ENCODE data around the gene SCTR. TPM values are rescaled to one million over a fixed set of nuclear protein-coding genes. Genes with fewer than 3 reads are reported as not detected.

The SCTR gene
- total and polyA plus RNA-seq, 2 donors (not counting 1 experiment from before 2014, with no cell fraction given), result not detected

GRCh38 chr2:119475857-119476244, 48.4 kb downstream of the SCTR start:
- H3K9me3 Mint-ChIP-seq (ENCODE audit: insufficient read depth), result no peaks in the 10 kb centered on the region
- no peaks in the 10 kb centered on the region for H3K79me2 ChIP-seq (ENCODE audit: control insufficient read depth, insufficient read depth, low read length)
- no peak overlapping the region for H3K27ac ChIP-seq (ENCODE audit: low read length in 2 of 2)
- POLR2A ChIA-PET, result no interaction called here
- H3K9me3 ChIP-seq (ENCODE audit: control extremely low read depth in 1 of 3, control insufficient read depth in 2 of 3, insufficient read depth in 1 of 3, low read length in 2 of 3), result no peaks in the 10 kb centered on the region
- peaks cover 0 to 10% (median 2%) of the 10 kb centered on the region in 4 experiments for H3K27me3 ChIP-seq (replicated peaks in 1 of 4; ENCODE audit: control extremely low read depth in 1 of 4, control insufficient read depth in 3 of 4, insufficient read depth in 4 of 4, low read length in 3 of 4)
- H2AFZ ChIP-seq (ENCODE audit: insufficient read depth, low read depth, low read length, poor library complexity, severe bottlenecking), result no peak overlapping the region
- no peaks in the 10 kb centered on the region for H3K4me1 Mint-ChIP-seq
- no peak overlapping the region for H3K27ac Mint-ChIP-seq
- no peaks in the 10 kb centered on the region for H3K36me3 ChIP-seq (replicated peaks in 1 of 2; ENCODE audit: control extremely low read depth in 1 of 2, control insufficient read depth in 1 of 2, extremely low read depth in 1 of 2, insufficient read depth in 2 of 2, low read length in 1 of 2)
- 86% methylated on average over 6 of the region's 6 CpGs for WGBS (ENCODE audit: insufficient coverage)
- TF ChIP-seq CTCF (IDR thresholded peaks at IDR 0.05) (no peak), EZH2 (IDR thresholded peaks at IDR 0.05; ENCODE audit: borderline replicate concordance, insufficient read depth, low read depth, low read length, poor library complexity, severe bottlenecking) (no peak)
- H3K27me3 Mint-ChIP-seq, result peaks cover 21% of the 10 kb centered on the region
- ATAC-seq (ENCODE audit: low read depth) (no peak), DNase-seq (no peak)
- no peak overlapping the region for H3K4me3 ChIP-seq (ENCODE audit: control extremely low read depth in 1 of 5, extremely low read depth in 1 of 5, insufficient read depth in 1 of 5, low read depth in 2 of 5, low read length in 4 of 5)
- CTCF ChIA-PET, result interaction anchor here (0.6 to 3.3 kb wide), 12 partner anchors 8 to 1254 kb away, joined by 3 to 41 read pairs (median 5); no protein-coding TSS in a partner anchor
- H3K4me1 ChIP-seq (ENCODE audit: control insufficient read depth in 2 of 2, insufficient read depth in 2 of 2, low read length in 2 of 2), result no peaks in the 10 kb centered on the region
- no peak overlapping the region for H3K9ac ChIP-seq (ENCODE audit: low read length)
- intact Hi-C loops (cut with micrococcal nuclease), result loop anchor here (5.0 kb wide), 1 partner anchor 254 kb away; the partner anchor contains the start of gene STEAP3
- no peaks in the 10 kb centered on the region for H4K20me1 ChIP-seq (ENCODE audit: control insufficient read depth, insufficient read depth, low read length, poor library complexity, severe bottlenecking)
- H3K4me3 Mint-ChIP-seq, result no peak overlapping the region
- no peak overlapping the region for H3K4me2 ChIP-seq (replicated peaks; ENCODE audit: low read depth, low read length, poor library complexity, severe bottlenecking)

DNA sequence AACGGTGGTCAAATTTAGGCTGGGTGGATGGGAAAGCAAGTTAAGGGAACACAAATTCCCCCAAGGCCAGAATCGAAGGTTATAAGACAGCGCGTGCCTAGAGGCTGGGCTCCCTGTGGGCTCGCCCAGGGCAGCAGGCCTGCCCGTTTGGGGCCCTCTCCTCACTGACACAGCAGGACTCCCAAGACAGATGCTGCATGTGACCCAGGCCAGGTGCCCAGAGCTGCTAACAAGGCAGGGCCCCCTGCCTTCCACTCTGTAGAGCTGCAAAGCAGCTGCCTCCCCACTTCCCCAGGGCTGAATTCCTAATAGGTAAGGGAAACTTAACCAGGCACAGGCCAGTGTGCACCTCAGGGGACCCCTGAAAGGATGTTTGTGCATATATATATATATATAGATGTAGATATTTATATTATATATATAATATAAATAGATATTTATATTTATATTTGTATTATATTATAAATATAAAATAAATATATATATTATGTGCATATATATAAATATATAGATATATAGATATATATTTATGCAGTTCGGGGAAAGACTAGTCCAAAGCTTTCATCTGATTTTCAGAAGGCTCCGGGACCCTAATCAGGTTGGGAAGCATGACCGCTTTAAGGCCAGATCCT, 48.9 kb downstream of the SCTR start:
- H3K9ac ChIP-seq (ENCODE audit: low read length), result no peak overlapping the region
- no peak overlapping the region for H3K4me3 ChIP-seq (ENCODE audit: control extremely low read depth in 1 of 5, extremely low read depth in 1 of 5, insufficient read depth in 1 of 5, low read depth in 2 of 5, low read length in 4 of 5)
- no peaks in the 10 kb centered on the region for H3K4me1 Mint-ChIP-seq
- no peaks in the 10 kb centered on the region for H3K4me1 ChIP-seq (ENCODE audit: control insufficient read depth in 2 of 2, insufficient read depth in 2 of 2, low read length in 2 of 2)
- intact Hi-C loops (cut with micrococcal nuclease), result loop anchor here (5.0 kb wide), 1 partner anchor 253 kb away; the partner anchor contains the start of gene STEAP3
- DNase-seq (no peak), ATAC-seq (ENCODE audit: low read depth) (no peak)
- ChIA-PET POLR2A (no interaction called here), CTCF (interaction anchor here (0.9 to 2.3 kb wide), 7 partner anchors 8 to 593 kb away, joined by 3 to 18 read pairs (median 6); no protein-coding TSS in a partner anchor)
- 96% methylated on average over 8 of the region's 9 CpGs for WGBS (ENCODE audit: insufficient coverage)
- H3K27ac Mint-ChIP-seq, result no peak overlapping the region
- peaks cover 21% of the 10 kb centered on the region for H3K27me3 Mint-ChIP-seq
- H3K79me2 ChIP-seq (ENCODE audit: control insufficient read depth, insufficient read depth, low read length), result no peaks in the 10 kb centered on the region
- H3K36me3 ChIP-seq (replicated peaks in 1 of 2; ENCODE audit: control extremely low read depth in 1 of 2, control insufficient read depth in 1 of 2, extremely low read depth in 1 of 2, insufficient read depth in 2 of 2, low read length in 1 of 2), result no peaks in the 10 kb centered on the region
- H3K9me3 ChIP-seq (ENCODE audit: control extremely low read depth in 1 of 3, control insufficient read depth in 2 of 3, insufficient read depth in 1 of 3, low read length in 2 of 3), result no peaks in the 10 kb centered on the region
- no peak overlapping the region for H3K27ac ChIP-seq (ENCODE audit: low read length in 2 of 2)
- H3K9me3 Mint-ChIP-seq (ENCODE audit: insufficient read depth), result no peaks in the 10 kb centered on the region
- no peaks in the 10 kb centered on the region for H4K20me1 ChIP-seq (ENCODE audit: control insufficient read depth, insufficient read depth, low read length, poor library complexity, severe bottlenecking)
- H3K27me3 ChIP-seq (replicated peaks in 1 of 4; ENCODE audit: control extremely low read depth in 1 of 4, control insufficient read depth in 3 of 4, insufficient read depth in 4 of 4, low read length in 3 of 4), result peaks cover 0 to 10% (median 2%) of the 10 kb centered on the region in 4 experiments
- H3K4me2 ChIP-seq (replicated peaks; ENCODE audit: low read depth, low read length, poor library complexity, severe bottlenecking), result no peak overlapping the region
- no peak overlapping the region for H2AFZ ChIP-seq (ENCODE audit: insufficient read depth, low read depth, low read length, poor library complexity, severe bottlenecking)
- no peak for TF ChIP-seq EZH2 (IDR thresholded peaks at IDR 0.05; ENCODE audit: borderline replicate concordance, insufficient read depth, low read depth, low read length, poor library complexity, severe bottlenecking)
- TF ChIP-seq CTCF (IDR thresholded peaks at IDR 0.05), result no peak
- H3K4me3 Mint-ChIP-seq, result no peak overlapping the region
